ENCODE data around the gene OR5AL1. TPM values are rescaled to one million over a fixed set of nuclear protein-coding genes. Genes with fewer than 3 reads are reported as not detected.
"Not testable (repeated sequence)": the region's sequence is repeated elsewhere in the genome, so short reads cannot be mapped to it uniquely, and the experiment has no call there.

Gene OR5AL1
- polyA plus RNA-seq: not detected

DNA sequence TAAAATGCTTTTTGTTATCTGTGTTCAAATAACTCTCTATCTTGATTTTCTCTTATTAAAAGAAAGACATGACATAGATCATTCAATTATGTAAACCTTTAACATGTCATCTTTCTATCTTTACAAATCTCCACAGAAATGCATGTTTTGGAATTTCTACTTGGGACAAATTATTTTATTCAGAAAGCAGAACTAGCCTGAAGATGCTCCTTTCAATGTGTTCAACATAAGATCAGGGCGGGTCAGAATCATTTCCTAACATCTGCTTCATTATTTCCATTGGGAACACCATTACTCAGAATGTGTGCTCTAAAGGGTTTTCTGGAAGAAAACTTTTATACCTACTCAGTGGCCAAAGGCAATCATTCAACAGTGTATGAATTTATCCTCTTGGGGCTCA lies at the start of gene OR5AL1:
Gene OR5AL1 (plus strand): TSS at position 301 of the 400 bp plus-strand sequence.
- 75 to 80% (median 79%) methylated on average over 1 of the region's 1 CpG for WGBS, 3 donors
- no peak within 1 kb of the TSS for H3K27ac ChIP-seq (ENCODE audit: low read depth, low read length)

DNA sequence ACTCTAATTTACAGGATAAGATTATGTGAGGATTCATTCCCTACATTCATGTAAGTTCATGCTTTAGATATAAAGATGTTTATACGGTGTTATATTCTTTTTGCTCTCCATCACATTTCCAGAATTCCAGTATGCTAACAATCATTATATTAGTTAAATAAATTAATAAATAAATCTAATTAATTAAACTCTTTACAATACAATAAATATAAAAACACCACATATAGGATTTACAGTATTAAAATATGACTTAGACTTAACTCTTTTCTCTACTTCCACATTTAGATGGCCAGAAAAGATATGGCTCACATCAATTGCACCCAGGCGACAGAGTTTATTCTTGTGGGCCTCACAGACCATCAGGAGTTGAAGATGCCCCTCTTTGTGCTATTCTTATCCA lies 37.2 kb upstream of the OR5AL1 start, which contains the start of gene OR8U1:
Gene OR8U1 (plus strand): TSS at position 301 of the 400 bp plus-strand sequence. CDS start 0 bp downstream, at position 301.
- 70 to 76% (median 75%) methylated on average over 2 of the region's 2 CpGs for WGBS, 3 donors
- H3K27ac ChIP-seq (ENCODE audit: low read depth, low read length): no peak within 1 kb of the TSS

DNA sequence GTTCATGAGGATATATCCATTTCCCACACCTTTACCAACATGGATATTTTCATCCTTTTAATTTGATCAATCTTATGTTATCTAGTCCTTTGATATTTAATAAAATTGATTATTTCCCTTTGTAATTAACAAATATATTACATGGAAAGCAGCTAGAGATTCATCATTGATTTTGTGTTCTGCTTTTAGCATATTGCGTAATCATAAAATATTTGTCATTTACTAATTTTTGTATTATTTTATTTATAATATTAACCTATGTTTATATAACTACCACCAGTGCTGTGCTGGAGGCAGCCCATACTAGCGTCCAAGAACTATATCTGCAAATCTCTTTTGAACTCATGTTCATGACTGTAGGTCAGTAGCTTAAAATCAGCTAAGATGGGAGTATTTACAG lies 32.4 kb upstream of the OR5AL1 start:
- no peak overlapping the region for H3K27ac ChIP-seq (ENCODE audit: low read depth, low read length)
- WGBS, 3 donors: 62 to 87% (median 84%) methylated on average over 2 of the region's 2 CpGs

DNA sequence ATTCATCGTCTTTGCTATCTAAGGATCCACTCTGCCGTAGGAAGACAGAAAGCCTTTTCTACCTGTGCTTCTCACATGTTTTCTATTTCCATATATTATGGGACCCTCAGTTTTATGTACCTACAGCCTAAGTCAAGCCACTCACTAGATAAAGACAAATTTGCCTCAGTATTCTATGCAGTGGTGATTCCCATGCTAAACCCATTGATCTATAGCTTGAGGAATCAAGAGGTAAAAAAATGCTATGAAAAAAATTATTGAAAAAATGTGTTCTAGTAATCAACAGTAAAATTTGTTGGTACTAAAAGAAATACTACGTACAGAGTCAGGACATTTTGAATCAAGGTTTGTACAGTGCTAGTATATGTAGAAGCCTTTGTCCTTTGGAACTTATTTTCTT lies 18.1 kb upstream of the OR5AL1 start:
- no peak overlapping the region for H3K27ac ChIP-seq (ENCODE audit: low read depth, low read length)
- WGBS, 3 donors: 82 to 89% (median 88%) methylated on average over 3 of the region's 3 CpGs

DNA sequence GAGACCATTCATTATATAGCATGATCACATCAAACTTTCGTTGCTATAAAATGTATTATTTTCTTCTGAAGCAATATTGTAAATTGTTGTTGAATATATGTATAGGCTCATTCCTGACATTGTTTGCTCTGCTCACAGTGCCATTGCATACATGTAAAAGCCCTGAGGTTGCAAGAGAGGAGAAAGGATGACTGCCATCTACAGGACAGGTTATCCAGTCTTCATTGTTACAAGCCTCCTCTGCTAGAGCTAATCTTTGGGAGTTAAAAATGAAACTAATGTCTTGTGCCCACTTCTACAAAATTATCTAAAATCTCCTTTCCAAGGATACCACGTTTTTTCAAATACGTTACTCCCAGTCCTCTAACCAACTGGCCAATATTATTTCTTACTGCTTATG lies 16.4 kb upstream of the OR5AL1 start:
- no peak overlapping the region for H3K27ac ChIP-seq (ENCODE audit: low read depth, low read length)
- WGBS, 3 donors: 57 to 73% (median 68%) methylated on average over 3 of the region's 3 CpGs

DNA sequence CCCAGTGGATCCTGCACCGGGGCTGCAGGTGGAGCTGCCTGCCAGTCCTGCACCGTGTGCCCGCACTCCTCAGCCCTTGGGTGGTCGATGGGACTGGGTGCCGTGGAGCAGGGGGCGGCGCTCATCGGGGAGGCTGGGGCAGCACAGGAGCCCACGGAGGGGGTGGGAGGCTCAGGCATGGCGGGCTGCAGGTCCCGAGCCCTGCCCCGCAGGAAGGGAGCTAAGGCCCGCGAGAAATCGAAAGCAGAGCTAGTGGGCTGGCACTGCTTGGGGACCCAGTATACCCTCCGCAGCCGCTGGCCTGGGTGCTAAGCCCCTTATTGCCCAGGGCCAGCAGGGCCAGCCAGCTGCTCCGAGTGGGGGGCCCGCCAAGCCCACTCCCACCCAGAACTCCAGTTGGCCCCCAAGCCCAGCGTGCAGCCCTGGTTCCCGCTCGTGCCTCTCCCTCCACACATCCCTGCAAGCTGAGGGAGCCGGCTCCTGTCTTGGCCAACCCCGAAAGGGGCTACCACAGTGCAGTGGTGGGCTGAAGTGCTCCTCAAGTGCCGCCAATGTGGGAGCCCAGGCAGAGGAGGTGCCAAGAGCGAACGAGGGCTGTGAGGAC lies 10.5 kb upstream of the OR5AL1 start:
- not testable (repeated sequence) for H3K27ac ChIP-seq (ENCODE audit: low read depth, low read length)
- 90 to 95% (median 93%) methylated on average over 25 to 27 of the region's 27 CpGs for WGBS, 3 donors

DNA sequence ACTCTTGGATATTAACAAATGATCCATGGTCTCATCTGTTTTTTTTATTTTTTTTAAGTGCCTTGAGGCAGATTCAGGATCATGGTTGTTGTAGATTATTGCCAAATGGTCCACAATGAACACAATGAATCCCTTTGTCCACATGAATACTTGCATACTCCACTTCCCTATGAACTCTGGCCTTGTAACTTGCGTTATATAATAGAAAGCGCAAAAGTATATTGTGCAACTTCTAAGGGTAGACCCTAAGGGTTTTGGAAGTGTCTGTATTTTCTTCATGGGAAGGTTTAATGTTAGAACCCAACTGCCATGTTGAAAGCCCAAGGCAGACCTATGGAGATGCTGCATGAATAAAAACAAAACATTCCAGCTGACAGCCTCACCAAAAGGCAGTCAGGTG lies 8.1 kb upstream of the OR5AL1 start:
- H3K27ac ChIP-seq (ENCODE audit: low read depth, low read length): no peak overlapping the region

DNA sequence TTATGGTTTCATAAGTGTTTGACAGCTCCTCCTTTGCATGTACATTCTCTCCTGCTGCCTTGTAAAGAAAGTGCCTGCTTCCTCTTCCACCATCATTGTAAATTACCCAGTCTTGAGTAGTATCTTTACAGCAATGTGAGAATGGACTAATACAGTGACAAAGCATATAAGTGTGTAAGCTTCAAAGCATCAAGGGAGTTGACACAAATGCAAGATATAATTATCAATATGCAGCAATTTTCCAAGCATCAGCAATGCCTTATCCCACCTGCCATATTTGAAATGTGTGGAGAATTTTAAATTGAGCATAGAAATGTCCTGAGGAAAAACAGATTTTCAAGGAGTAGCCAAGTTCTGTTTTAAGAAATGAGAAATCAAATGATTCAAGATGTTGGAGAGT lies 1.7 kb upstream of the OR5AL1 start:
- no peak overlapping the region for H3K27ac ChIP-seq (ENCODE audit: low read depth, low read length)

More for the DNA sequence above, 8.1 kb upstream of the OR5AL1 start:
- whole genome bisulfite sequencing, 3 donors: 76 to 95% (median 89%) methylated on average over 2 of the region's 2 CpGs

DNA sequence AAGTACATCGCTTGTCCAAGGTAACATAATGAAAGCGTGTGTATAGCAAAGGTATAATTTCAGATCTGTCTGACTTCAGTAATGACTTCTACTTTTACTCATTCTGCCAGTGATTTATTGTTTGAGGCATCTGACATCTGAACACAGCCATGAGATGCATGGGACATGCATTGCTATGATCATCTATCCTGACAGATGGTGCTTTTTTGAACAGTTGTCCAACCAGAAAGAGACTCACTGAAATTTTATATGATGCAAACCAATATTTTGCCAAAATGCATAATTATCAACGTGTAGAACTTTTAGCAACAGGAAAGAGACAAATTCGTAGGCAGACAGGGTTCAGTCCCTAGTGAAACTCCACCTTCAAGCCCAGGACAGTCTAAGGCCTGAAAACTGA lies 41.0 kb downstream of the OR5AL1 start:
- 69 to 73% (median 71%) methylated on average over 4 of the region's 4 CpGs for WGBS, 3 donors
- no peak overlapping the region for H3K27ac ChIP-seq (ENCODE audit: low read depth, low read length)

DNA sequence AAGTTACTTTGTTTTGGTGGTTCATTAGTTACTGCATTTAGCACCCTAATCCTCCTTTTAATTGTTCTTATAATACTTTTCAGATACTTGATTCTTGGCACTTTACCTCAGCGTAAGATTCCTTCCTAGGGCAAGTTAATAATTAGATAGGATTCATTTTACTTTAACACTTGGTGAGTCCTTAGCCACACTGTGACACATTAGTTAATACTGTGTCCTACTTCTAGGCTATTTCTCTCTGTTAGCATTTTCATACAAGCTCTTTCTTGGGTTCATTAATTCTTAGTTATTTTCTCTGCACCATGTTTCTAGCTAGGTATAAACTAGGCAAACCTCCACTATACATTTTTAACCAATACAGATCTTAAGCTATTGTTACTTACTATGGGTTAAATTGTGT lies 44.6 kb downstream of the OR5AL1 start:
- no peak overlapping the region for H3K27ac ChIP-seq (ENCODE audit: low read depth, low read length)
- WGBS, 3 donors: 67 to 95% (median 84%) methylated on average over 1 of the region's 1 CpG

Other genes starting within 250 kb of the OR5AL1 start
- gene OR5J2, start 236.1 kb upstream of the OR5AL1 start, polyA plus RNA-seq: not detected
- not detected for gene OR5T2, start 178.4 kb upstream of the OR5AL1 start, polyA plus RNA-seq
- gene OR5T3, start 160.4 kb upstream of the OR5AL1 start, polyA plus RNA-seq: not detected
- not detected for gene OR5T1, start 138.5 kb upstream of the OR5AL1 start, polyA plus RNA-seq
- not detected for gene OR8H1, start 120.4 kb upstream of the OR5AL1 start, polyA plus RNA-seq
- not detected for gene OR8K3, start 97.6 kb upstream of the OR5AL1 start, polyA plus RNA-seq
- gene OR8K1, start 66.7 kb upstream of the OR5AL1 start, polyA plus RNA-seq: not detected
- gene OR8J1, start 58.4 kb upstream of the OR5AL1 start, polyA plus RNA-seq: not detected
- gene OR8U1, start 37.1 kb upstream of the OR5AL1 start, polyA plus RNA-seq: not detected
- not detected for gene OR5M3, start 60.7 kb downstream of the OR5AL1 start, polyA plus RNA-seq
- not detected for gene OR5M8, start 78.7 kb downstream of the OR5AL1 start, polyA plus RNA-seq
- gene OR5M11, start 130.6 kb downstream of the OR5AL1 start, polyA plus RNA-seq: not detected
- gene OR5M10, start 165.0 kb downstream of the OR5AL1 start, polyA plus RNA-seq: not detected
- not detected for gene OR5M1, start 202.2 kb downstream of the OR5AL1 start, polyA plus RNA-seq
- gene OR5AP2, start 229.7 kb downstream of the OR5AL1 start, polyA plus RNA-seq: not detected